GM12875 (cell line): ENCODE measurements around the gene MEGF11.

ENCODE experiments used
- H3K4me3 ChIP-seq: one replicate; pipeline ENCODE4 v1.5.1; 2011; ENCODE audit warnings: low read depth, low read length, control low read depth
- TF ChIP-seq, protein P1 (sequence below): IDR thresholded peaks from 2 replicates; pipeline ENCODE4 v1.5.1; 2011; ENCODE audit warnings: low read depth, mild to moderate bottlenecking, control low read depth, inconsistent platforms, low read length, moderate library complexity, borderline replicate concordance; ENCODE audit not compliant: insufficient read depth

The MEGF11 gene

DNA sequence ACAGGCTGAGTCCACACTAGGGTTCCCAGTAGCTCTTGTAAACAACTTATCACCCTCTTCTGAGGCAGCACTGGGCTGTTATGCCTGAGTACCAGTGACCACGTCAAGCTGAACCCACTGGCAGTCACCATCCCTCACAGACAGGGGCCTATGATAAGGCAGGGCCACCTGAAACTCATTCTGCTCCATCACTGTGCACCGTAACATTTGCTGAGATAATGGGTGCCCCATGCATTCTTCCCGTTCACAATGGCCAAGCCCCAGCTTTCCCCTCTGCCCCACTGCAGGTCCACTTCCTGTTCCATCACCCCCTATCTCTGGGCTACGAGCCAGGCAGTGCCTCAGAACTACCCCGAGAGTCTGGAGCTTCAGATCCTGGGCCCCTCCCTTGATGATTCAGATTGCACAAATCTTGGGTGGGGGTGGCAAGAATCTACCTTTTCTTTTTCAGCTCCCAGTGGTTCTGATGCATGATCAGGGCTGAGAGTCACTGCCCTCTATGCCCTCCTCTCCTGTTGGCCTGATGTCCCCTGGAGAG is 226.2 kb downstream of the MEGF11 start:
- no peak overlapping the region for H3K4me3 ChIP-seq
- TF ChIP-seq, protein P1, sequence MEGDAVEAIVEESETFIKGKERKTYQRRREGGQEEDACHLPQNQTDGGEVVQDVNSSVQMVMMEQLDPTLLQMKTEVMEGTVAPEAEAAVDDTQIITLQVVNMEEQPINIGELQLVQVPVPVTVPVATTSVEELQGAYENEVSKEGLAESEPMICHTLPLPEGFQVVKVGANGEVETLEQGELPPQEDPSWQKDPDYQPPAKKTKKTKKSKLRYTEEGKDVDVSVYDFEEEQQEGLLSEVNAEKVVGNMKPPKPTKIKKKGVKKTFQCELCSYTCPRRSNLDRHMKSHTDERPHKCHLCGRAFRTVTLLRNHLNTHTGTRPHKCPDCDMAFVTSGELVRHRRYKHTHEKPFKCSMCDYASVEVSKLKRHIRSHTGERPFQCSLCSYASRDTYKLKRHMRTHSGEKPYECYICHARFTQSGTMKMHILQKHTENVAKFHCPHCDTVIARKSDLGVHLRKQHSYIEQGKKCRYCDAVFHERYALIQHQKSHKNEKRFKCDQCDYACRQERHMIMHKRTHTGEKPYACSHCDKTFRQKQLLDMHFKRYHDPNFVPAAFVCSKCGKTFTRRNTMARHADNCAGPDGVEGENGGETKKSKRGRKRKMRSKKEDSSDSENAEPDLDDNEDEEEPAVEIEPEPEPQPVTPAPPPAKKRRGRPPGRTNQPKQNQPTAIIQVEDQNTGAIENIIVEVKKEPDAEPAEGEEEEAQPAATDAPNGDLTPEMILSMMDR: no peak

DNA sequence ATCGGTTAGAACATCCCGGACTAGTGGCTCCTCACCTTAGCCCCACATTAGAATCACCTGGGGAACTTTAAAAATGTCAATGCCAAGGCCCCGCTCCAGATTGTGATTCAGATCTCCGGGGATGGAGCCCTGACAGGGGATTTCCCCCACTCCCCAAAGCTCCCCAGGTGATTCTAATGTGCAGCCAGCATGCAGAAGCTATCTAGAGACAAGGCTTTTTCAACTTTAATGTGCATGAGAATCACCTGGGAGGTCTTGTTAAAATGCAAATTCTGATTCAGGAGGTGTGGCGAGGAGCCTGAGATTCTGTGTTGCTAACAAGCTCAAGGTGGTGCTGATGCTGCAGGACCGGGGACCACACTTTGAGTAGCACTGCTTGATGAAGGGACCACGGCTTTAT is 227.6 kb downstream of the MEGF11 start:
- TF ChIP-seq, protein P1: no peak

DNA sequence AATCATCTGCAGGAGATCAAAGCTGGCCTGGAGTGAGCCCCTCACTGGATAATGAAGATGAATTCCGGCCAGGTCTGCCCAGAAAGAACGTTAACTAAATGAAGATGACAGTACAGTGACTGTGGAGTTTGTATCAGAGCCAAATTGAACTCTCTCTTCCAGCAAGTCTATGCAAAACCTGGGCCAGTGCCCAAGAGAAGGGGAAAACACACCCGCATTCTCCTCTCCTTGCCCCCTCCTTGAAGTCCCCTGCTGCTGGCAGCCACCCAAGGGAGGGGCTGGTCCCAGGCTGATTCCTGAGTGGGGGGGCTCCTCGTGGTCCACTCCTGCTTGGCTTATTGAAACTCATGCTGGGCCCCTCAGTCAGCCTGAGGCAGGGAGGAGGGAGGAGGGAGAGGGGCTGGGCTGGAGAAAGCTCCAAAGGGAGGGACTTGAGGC is 228.5 kb downstream of the MEGF11 start:
- TF ChIP-seq, protein P1: no peak
- H3K4me3 ChIP-seq: no peak overlapping the region

More for the DNA sequence above, 227.6 kb downstream of the MEGF11 start:
- H3K4me3 ChIP-seq: no peak overlapping the region

- TF ChIP-seq, protein P1: no peak
- H3K4me3 ChIP-seq: no peak overlapping the region
Observed at GRCh38 chr15:66024116-66024515, 229.4 kb downstream of the MEGF11 start.

- no peak overlapping the region for H3K4me3 ChIP-seq
- TF ChIP-seq, protein P1: no peak
Observed at GRCh38 chr15:66023311-66023972, 230.1 kb downstream of the MEGF11 start.

DNA sequence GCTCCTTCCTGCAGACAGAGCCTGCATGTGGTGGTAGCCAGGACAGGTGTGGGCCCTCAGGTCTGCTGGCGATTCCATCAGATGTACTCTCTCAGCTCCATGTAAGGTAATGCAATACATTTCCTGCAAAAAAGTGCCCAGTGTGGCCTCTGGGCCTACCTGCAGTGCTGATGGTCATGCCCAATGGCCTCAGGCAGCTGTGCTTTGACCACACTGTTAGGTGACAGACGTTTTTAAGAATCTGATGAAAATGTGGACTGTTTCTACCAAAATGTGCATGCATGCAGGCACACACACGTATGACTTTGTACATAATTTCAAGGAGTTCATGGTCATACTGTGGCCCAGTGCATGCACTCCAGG is 231.4 kb downstream of the MEGF11 start:
- no peak overlapping the region for H3K4me3 ChIP-seq
- TF ChIP-seq, protein P1: no peak

DNA sequence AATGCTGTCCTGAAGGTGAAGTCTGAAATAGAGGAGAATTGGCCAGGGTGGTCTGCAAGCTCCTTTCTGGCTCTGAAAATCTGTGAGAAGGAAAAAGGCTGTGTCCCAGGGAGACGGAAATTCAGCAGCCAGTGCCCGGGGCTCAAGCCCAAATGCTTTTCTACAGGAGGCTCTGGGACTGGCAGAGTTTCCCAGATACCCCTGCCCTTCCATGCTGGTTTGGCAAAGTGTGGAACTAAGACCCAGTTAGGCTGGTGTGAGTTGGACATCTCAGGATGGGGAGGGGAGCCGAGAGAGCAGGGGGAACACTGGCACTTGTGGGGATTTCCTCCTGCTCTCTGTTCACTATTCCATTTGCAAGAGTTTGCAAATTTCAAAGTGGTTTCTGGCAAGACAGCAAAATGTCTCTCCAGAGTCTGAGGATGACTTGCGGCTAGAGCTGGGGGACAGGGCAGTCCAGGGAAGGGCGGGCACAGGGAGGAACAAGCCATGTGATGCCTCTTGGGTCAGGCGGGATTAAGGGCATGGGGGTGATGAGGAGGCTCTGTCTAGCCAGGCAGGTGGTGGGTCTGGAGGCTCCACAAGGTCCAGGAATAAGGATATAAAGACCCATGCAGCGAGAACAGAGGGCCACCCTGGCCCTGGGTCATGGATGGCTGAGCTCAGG is 231.9 kb downstream of the MEGF11 start:
- H3K4me3 ChIP-seq: no peak overlapping the region
- TF ChIP-seq, protein P1: no peak
